Type B pancreatic cell (in vitro differentiated cells): ENCODE data around the gene SLC35G4. TPM values are rescaled to one million over a fixed set of nuclear protein-coding genes. Genes with fewer than 3 reads are reported as not detected.
"Not testable (repeated sequence)": the region's sequence is repeated elsewhere in the genome, so short reads cannot be mapped to it uniquely, and the experiment has no call there.

Experiments
- DNase-seq: peaks from one replicate; pipeline ENCODE4 v3.0.0; 2021; ENCODE audit warnings: mixed read lengths; ENCODE audit not compliant: unreplicated experiment; ENCODE audit errors: extremely low spot score
- H3K27ac Mint-ChIP-seq: 2 replicates; pipeline ENCODE4 v1.8.0; 2021; ENCODE audit warnings: mild to moderate bottlenecking, mixed read lengths
- H3K27me3 Mint-ChIP-seq: 2 replicates; pipeline ENCODE4 v1.8.0; 2021; ENCODE audit warnings: mixed read lengths
- H3K36me3 Mint-ChIP-seq: 2 replicates; pipeline ENCODE4 v1.8.0; 2021; ENCODE audit warnings: mixed read lengths
- H3K4me1 Mint-ChIP-seq: one replicate; pipeline ENCODE4 v1.8.0; 2021; ENCODE audit warnings: mixed read lengths; ENCODE audit not compliant: unreplicated experiment
- H3K4me3 Mint-ChIP-seq: 2 replicates; pipeline ENCODE4 v1.8.0; 2021; ENCODE audit warnings: mild to moderate bottlenecking, mixed read lengths
- H3K9me3 Mint-ChIP-seq: 2 replicates; pipeline ENCODE4 v1.8.0; 2021; ENCODE audit warnings: mixed read lengths
- CTCF ChIP-seq: fragments of 200-600 bp; sonication (generic); conservative IDR thresholded peaks from 2 replicates; pipeline ENCODE4 v1.5.0; 2021; ENCODE audit warnings: antibody characterized with exemption, mild to moderate bottlenecking
- total RNA-seq: library from RNA; stranded (reverse); gene quantifications from 2 replicates; pipeline ENCODE4 v1.2.1, GENCODE V29; 2021; ENCODE audit warnings: low replicate concordance

Gene SLC35G4
- total RNA-seq, 1 donor from 2014 or later, result not detected

- no peak for TF ChIP-seq CTCF
- DNase-seq, result no peak
- Mint-ChIP-seq H3K36me3 (no peaks in the 10 kb centered on the region), H3K4me3 (no peak overlapping the region), H3K27ac (no peak overlapping the region), H3K4me1 (no peaks in the 10 kb centered on the region), H3K9me3 (no peaks in the 10 kb centered on the region), H3K27me3 (no peaks in the 10 kb centered on the region)
Observed at GRCh38 chr18:11587846-11588245, 21.6 kb upstream of the SLC35G4 start.

GRCh38 chr18:11591957-11592356 is 17.4 kb upstream of the SLC35G4 start:
- Mint-ChIP-seq H3K27ac (no peak overlapping the region), H3K27me3 (peaks cover 4% of the 10 kb centered on the region), H3K4me1 (no peaks in the 10 kb centered on the region), H3K9me3 (peaks cover 5% of the 10 kb centered on the region), H3K36me3 (no peaks in the 10 kb centered on the region), H3K4me3 (no peak overlapping the region)
- no peak for TF ChIP-seq CTCF
- no peak for DNase-seq

DNA sequence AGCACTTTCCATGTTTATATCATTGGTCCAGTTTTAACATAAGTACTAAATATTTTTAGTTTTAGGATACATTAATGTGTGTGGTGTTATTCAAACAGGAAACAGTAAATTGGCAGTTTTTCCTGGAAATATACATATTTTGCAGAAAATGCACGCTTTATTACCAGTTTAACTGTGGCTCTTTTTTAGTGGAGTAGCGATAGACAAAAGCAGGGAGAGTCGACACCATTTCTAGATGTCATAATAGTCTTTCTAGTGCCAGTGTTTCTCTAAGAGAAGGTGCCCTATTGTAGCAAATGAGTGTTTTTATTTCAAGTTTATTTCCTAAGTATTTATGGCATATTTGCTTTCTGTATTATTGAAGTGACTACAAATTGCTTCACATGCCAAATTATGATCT is 9.1 kb upstream of the SLC35G4 start:
- TF ChIP-seq CTCF, result no peak
- Mint-ChIP-seq H3K4me3 (no peak overlapping the region), H3K36me3 (no peaks in the 10 kb centered on the region), H3K4me1 (no peaks in the 10 kb centered on the region), H3K9me3 (no peaks in the 10 kb centered on the region), H3K27ac (no peak overlapping the region), H3K27me3 (peaks cover 3% of the 10 kb centered on the region)
- no peak for DNase-seq

DNA sequence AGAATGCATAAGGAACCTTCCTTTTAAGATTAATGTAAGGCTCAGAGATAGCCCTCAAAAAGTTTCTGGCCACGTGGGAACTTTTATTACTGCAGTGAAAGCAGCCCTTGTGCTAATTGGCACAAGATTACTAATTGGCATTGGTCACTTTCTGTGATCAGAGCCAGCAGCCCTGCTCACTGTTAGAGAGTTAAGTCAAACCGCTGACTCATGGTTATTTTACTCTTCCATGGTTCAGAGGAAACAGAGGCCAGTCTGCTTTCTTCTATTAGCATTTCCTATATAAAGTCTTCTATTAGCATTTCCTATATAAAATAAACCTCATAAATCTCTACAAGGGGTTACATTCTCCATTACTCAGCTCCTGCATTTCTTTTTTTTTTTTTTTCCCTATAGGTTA is 1.5 kb upstream of the SLC35G4 start:
- TF ChIP-seq CTCF, result no peak
- no peak overlapping the region for H3K4me3 Mint-ChIP-seq
- no peak overlapping the region for H3K27ac Mint-ChIP-seq
- no peaks in the 10 kb centered on the region for H3K4me1 Mint-ChIP-seq
- H3K9me3 Mint-ChIP-seq, result no peaks in the 10 kb centered on the region
- H3K27me3 Mint-ChIP-seq, result peaks cover 3% of the 10 kb centered on the region
- DNase-seq, result no peak
- no peaks in the 10 kb centered on the region for H3K36me3 Mint-ChIP-seq

GRCh38 chr18:11608618-11609017 is 778 bp upstream of the SLC35G4 start:
- not testable (repeated sequence) for H3K4me1 Mint-ChIP-seq, H3K27me3 Mint-ChIP-seq, H3K9me3 Mint-ChIP-seq, DNase-seq, H3K4me3 Mint-ChIP-seq, H3K27ac Mint-ChIP-seq, H3K36me3 Mint-ChIP-seq

GRCh38 chr18:11613073-11613472 is 3.7 kb downstream of the SLC35G4 start:
- not testable (repeated sequence) for H3K4me3 Mint-ChIP-seq, H3K4me1 Mint-ChIP-seq, H3K9me3 Mint-ChIP-seq, H3K27me3 Mint-ChIP-seq, DNase-seq, H3K27ac Mint-ChIP-seq, H3K36me3 Mint-ChIP-seq

DNA sequence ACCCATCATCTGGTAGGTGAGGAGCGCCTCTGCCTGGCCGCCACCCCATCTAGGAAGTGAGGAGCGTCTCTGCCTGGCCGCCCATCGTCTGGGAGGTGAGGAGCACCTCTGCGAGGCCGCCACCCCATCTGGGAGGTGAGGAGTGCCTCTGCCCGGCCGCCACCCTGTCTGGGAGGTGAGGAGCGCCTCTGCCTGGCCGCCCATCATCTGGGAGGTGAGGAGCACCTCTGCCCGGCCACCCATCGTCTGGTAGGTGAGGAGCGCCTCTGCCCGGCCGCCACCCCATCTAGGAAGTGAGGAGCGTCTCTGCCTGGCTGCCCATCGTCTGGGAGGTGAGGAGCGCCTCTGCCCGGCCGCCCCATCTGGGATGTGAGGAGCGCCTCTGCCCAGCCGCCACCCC is 4.2 kb downstream of the SLC35G4 start:
- H3K27ac Mint-ChIP-seq, H3K4me1 Mint-ChIP-seq, DNase-seq, H3K27me3 Mint-ChIP-seq, H3K4me3 Mint-ChIP-seq, H3K36me3 Mint-ChIP-seq, H3K9me3 Mint-ChIP-seq: not testable (repeated sequence)

DNA sequence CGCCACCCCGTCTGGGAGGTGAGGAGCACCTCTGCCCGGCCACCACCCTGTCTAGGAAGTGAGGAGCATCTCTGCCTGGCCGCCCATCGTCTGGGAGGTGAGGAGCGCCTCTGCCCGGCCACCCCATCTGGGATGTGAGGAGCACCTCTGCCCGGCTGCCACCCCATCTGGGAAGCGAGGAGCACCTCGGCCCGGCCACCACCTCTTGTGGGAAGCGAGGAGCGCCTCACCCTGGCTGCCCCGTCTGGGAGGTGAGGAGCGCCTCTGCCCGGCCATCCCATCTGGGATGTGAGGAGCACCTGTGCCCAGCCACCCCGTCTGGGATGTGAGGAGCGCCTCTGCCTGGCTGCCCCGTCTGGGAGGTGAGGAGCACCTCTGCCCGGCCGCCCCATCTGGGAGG is 4.6 kb downstream of the SLC35G4 start:
- DNase-seq, H3K27me3 Mint-ChIP-seq, H3K9me3 Mint-ChIP-seq, H3K4me3 Mint-ChIP-seq, H3K36me3 Mint-ChIP-seq, H3K4me1 Mint-ChIP-seq, H3K27ac Mint-ChIP-seq: not testable (repeated sequence)

GRCh38 chr18:11614981-11615380 is 5.6 kb downstream of the SLC35G4 start:
- H3K4me3 Mint-ChIP-seq, H3K27ac Mint-ChIP-seq, H3K27me3 Mint-ChIP-seq, H3K9me3 Mint-ChIP-seq, H3K36me3 Mint-ChIP-seq, DNase-seq, H3K4me1 Mint-ChIP-seq: not testable (repeated sequence)

GRCh38 chr18:11647310-11647709 is 37.9 kb downstream of the SLC35G4 start:
- H3K36me3 Mint-ChIP-seq, H3K27me3 Mint-ChIP-seq, H3K9me3 Mint-ChIP-seq, H3K27ac Mint-ChIP-seq, DNase-seq, H3K4me1 Mint-ChIP-seq, H3K4me3 Mint-ChIP-seq: not testable (repeated sequence)

GRCh38 chr18:11647804-11648203 is 38.4 kb downstream of the SLC35G4 start:
- not testable (repeated sequence) for H3K4me1 Mint-ChIP-seq, H3K27ac Mint-ChIP-seq, H3K4me3 Mint-ChIP-seq, H3K9me3 Mint-ChIP-seq, H3K36me3 Mint-ChIP-seq, DNase-seq, H3K27me3 Mint-ChIP-seq
